IMR-90 (cell line): ENCODE results near the gene MIS18A. TPM values are rescaled to one million over a fixed set of nuclear protein-coding genes. Genes with fewer than 3 reads are reported as not detected.
A peak's percentile ranks its signal among the peaks of the same experiment; 100 is the strongest.

Source experiments
- ATAC-seq: fragments of 200-7000 bp; cut with Tn5 transposase; 2 replicates; pipeline ENCODE4 v1.9.1; 2020; ENCODE audit warnings: low read depth, mild to moderate bottlenecking, moderate library complexity
- BruUV-seq: library from RNA; stranded (reverse); fragments of 400-500 nt; replicated peaks from 2 replicates; lab custom pipeline; 2021; lab: Mats Ljungman, UMichigan
- CTCF ChIA-PET: fragments of 300-600 bp; formaldehyde crosslinking; extraction: SDS; loops from one replicate; lab custom pipeline; 2021; ENCODE audit warnings: antibody characterized with exemption; lab: Yijun Ruan, JAX
- POLR2A ChIA-PET: fragments of 300-600 bp; sonication (Branson Sonifier 250); formaldehyde crosslinking; loops from one replicate; lab custom pipeline; 2022; ENCODE audit warnings: antibody characterized with exemption; ENCODE audit not compliant: unreplicated experiment; lab: Charles Lee
- DNase-seq: peaks from one replicate; pipeline ENCODE4 v3.0.0; 2013
- H2AFZ ChIP-seq: replicated peaks from 2 replicates; pipeline ENCODE3; 2013; ENCODE audit warnings: low read length, mild to moderate bottlenecking; ENCODE audit not compliant: poor library complexity
- H2AK5ac ChIP-seq: 2 replicates; pipeline ENCODE4 v1.6.1; 2013; ENCODE audit warnings: low read depth, low read length, inconsistent platforms
- H2AK9ac ChIP-seq: replicated peaks from 2 replicates; pipeline ENCODE3; 2013; ENCODE audit warnings: mild to moderate bottlenecking, low read depth, low read length, moderate library complexity; ENCODE audit not compliant: poor library complexity
- H2BK120ac ChIP-seq: 2 replicates; pipeline ENCODE4 v1.6.1; 2013; ENCODE audit warnings: low read depth, low read length, inconsistent platforms
- H2BK15ac ChIP-seq: 3 replicates; pipeline ENCODE4 v1.6.1; 2013; ENCODE audit warnings: low read depth, low read length, inconsistent platforms
- H2BK20ac ChIP-seq: 2 replicates; pipeline ENCODE4 v1.6.1; 2013; ENCODE audit warnings: low read depth, mild to moderate bottlenecking, inconsistent platforms, low read length, moderate library complexity
- H2BK5ac ChIP-seq: 2 replicates; pipeline ENCODE4 v1.6.1; 2013; ENCODE audit warnings: mild to moderate bottlenecking, low read depth, low read length, inconsistent platforms; ENCODE audit not compliant: poor library complexity, severe bottlenecking
- H3K14ac ChIP-seq: replicated peaks from 2 replicates; pipeline ENCODE4 v1.6.1; 2013; ENCODE audit warnings: low read depth, low read length, inconsistent platforms
- H3K18ac ChIP-seq: 2 replicates; pipeline ENCODE4 v1.6.1; 2013; ENCODE audit warnings: low read depth, low read length, control low read depth
- H3K23ac ChIP-seq: 2 replicates; pipeline ENCODE4 v1.6.1; 2013; ENCODE audit warnings: low read depth, low read length, inconsistent platforms
- H3K27ac ChIP-seq: 2 replicates; pipeline ENCODE4 v1.5.1; 2013; ENCODE audit warnings: mild to moderate bottlenecking, control low read depth, low read length; ENCODE audit not compliant: insufficient read depth
- H3K27me3 ChIP-seq: 2 replicates; pipeline ENCODE4 v1.6.1; 2013; ENCODE audit warnings: low read length; ENCODE audit not compliant: control insufficient read depth, insufficient read depth
- H3K36me3 ChIP-seq: 2 replicates; pipeline ENCODE4 v1.6.1; 2013; ENCODE audit warnings: low read length, mixed read lengths; ENCODE audit not compliant: control insufficient read depth, insufficient read depth
- H3K4ac ChIP-seq: 2 replicates; pipeline ENCODE4 v1.6.1; 2013; ENCODE audit warnings: low read depth, low read length, inconsistent platforms
- H3K4me1 ChIP-seq: 2 replicates; pipeline ENCODE4 v1.6.1; 2013; ENCODE audit warnings: low read length, mixed read lengths; ENCODE audit not compliant: control insufficient read depth, insufficient read depth
- H3K4me2 ChIP-seq: 2 replicates; pipeline ENCODE4 v1.6.1; 2013; ENCODE audit warnings: low read depth, mild to moderate bottlenecking, control low read depth, low read length, moderate library complexity
- H3K4me3 ChIP-seq: 2 replicates; pipeline ENCODE4 v1.5.1; 2013; ENCODE audit warnings: low read depth, mild to moderate bottlenecking, control low read depth, low read length, moderate library complexity; ENCODE audit not compliant: insufficient read depth
- H3K56ac ChIP-seq: 2 replicates; pipeline ENCODE4 v1.6.1; 2013; ENCODE audit warnings: low read length, inconsistent platforms; ENCODE audit not compliant: insufficient read depth; ENCODE audit errors: extremely low read depth
- H3K79me1 ChIP-seq, 2 experiments: 2 replicates each; pipeline ENCODE4 v1.6.1; 2013; ENCODE audit warnings: low read length in 2 of 2, inconsistent platforms in 1 of 2, low read depth in 1 of 2
- H3K9ac ChIP-seq: 2 replicates; pipeline ENCODE4 v1.6.1; 2013; ENCODE audit warnings: low read depth, low read length, control low read depth
- H3K9me1 ChIP-seq: 2 replicates; pipeline ENCODE4 v1.6.1; 2013; ENCODE audit warnings: low read length, inconsistent platforms; ENCODE audit not compliant: insufficient read depth
- H3K9me3 ChIP-seq: 2 replicates; pipeline ENCODE4 v1.6.1; 2013; ENCODE audit warnings: low read length; ENCODE audit not compliant: control insufficient read depth, insufficient read depth
- H4K20me1 ChIP-seq: 2 replicates; pipeline ENCODE4 v1.6.1; 2013; ENCODE audit warnings: low read length, inconsistent platforms; ENCODE audit not compliant: insufficient read depth
- H4K5ac ChIP-seq: 2 replicates; pipeline ENCODE4 v1.6.1; 2013; ENCODE audit warnings: mild to moderate bottlenecking, low read depth, low read length, control low read depth
- H4K8ac ChIP-seq, 2 experiments: 2 replicates each; pipeline ENCODE4 v1.6.1; 2013; ENCODE audit warnings: low read depth in 2 of 2, low read length in 2 of 2, control low read depth in 1 of 2, inconsistent platforms in 1 of 2
- H4K91ac ChIP-seq: 2 replicates; pipeline ENCODE4 v1.6.1; 2013; ENCODE audit warnings: low read depth, low read length, inconsistent platforms; ENCODE audit not compliant: insufficient read depth
- BHLHE40 ChIP-seq: fragments of 150-350 bp; IDR thresholded peaks from 2 replicates; pipeline ENCODE4 v1.6.1; 2016; ENCODE audit warnings: mild to moderate bottlenecking, low read depth, low read length
- CEBPB ChIP-seq: IDR thresholded peaks from 2 replicates; pipeline ENCODE4 v1.6.1; 2012; ENCODE audit warnings: low read depth, low read length, improper control_type of control experiment
- CHD1 ChIP-seq: IDR thresholded peaks from 2 replicates; pipeline ENCODE4 v1.6.1; 2012; ENCODE audit warnings: low read depth, low read length, improper control_type of control experiment
- FOS ChIP-seq: fragments of 150-350 bp; IDR thresholded peaks from 2 replicates; pipeline ENCODE4 v1.6.1; 2016; ENCODE audit warnings: low read depth, low read length
- MAFK ChIP-seq: IDR thresholded peaks from 2 replicates; pipeline ENCODE4 v1.6.1; 2012; ENCODE audit warnings: low read depth, low read length, improper control_type of control experiment
- MAZ ChIP-seq: IDR thresholded peaks from 2 replicates; pipeline ENCODE4 v1.6.1; 2012; ENCODE audit warnings: low read depth, mild to moderate bottlenecking, low read length, improper control_type of control experiment, moderate library complexity, borderline replicate concordance
- MXI1 ChIP-seq: IDR thresholded peaks from 2 replicates; pipeline ENCODE4 v1.6.1; 2012; ENCODE audit warnings: low read depth, mild to moderate bottlenecking, low read length, moderate library complexity, borderline replicate concordance
- NFE2L2 ChIP-seq: fragments of 150-350 bp; IDR thresholded peaks from 2 replicates; pipeline ENCODE4 v1.6.1; 2016; ENCODE audit warnings: low read depth, mild to moderate bottlenecking, low read length
- POLR2A ChIP-seq: IDR thresholded peaks from 2 replicates; pipeline ENCODE4 v1.6.1; 2012; ENCODE audit warnings: mild to moderate bottlenecking, low read depth, low read length
- RAD21 ChIP-seq: IDR thresholded peaks from 2 replicates; pipeline ENCODE4 v1.6.1; 2012; ENCODE audit warnings: low read length, improper control_type of control experiment
- RCOR1 ChIP-seq: IDR thresholded peaks from 2 replicates; pipeline ENCODE4 v1.6.1; 2012; ENCODE audit warnings: mild to moderate bottlenecking, low read length, improper control_type of control experiment; ENCODE audit not compliant: insufficient replicate concordance
- RFX5 ChIP-seq: IDR thresholded peaks from 2 replicates; pipeline ENCODE4 v1.8.0; 2012; ENCODE audit warnings: low read depth, mild to moderate bottlenecking, low read length, moderate library complexity
- SMC3 ChIP-seq: fragments of 150-350 bp; IDR thresholded peaks from 2 replicates; pipeline ENCODE4 v1.6.1; 2016; ENCODE audit warnings: low read depth, mild to moderate bottlenecking, antibody characterized with exemption, low read length, moderate library complexity
- WGBS, 2 experiments: methylation state at CpG; one replicate each; pipeline versions ENCODE4 v1.1.5 to v1.1.7; 2013; ENCODE audit warnings: missing lambda C conversion rate in 2 of 2; ENCODE audit not compliant: insufficient read length in 1 of 2; ENCODE audit errors: extremely low coverage in 2 of 2; 5-methylcytosine and 5-hydroxymethylcytosine counted together
- dilution Hi-C: fragments of 300-500 bp; cut with HindIII; formaldehyde crosslinking; loops from one replicate; pipeline ENCODE4 v1.14.3; 2018; ENCODE audit warnings: low sequenced_read_pairs; ENCODE audit not compliant: unreplicated experiment
- in situ Hi-C: fragments of 300-500 bp; cut with MboI; formaldehyde crosslinking; loops from 3 replicates; pipeline ENCODE4 v1.14.3; 2019; ENCODE audit warnings: low sequenced_read_pairs, inconsistent platforms, mixed read lengths
- intact Hi-C: fragments of 100-400 bp; cut with micrococcal nuclease; formaldehyde crosslinking; loops from 2 replicates; pipeline ENCODE4 v1.10.0; 2022
- polyA plus RNA-seq, 3 experiments: library from polyadenylated mRNA; depleted of rRNA; stranded (reverse); fragments of >200 nt; gene quantifications; 2 replicates each; pipeline ENCODE4 v1.2.3, GENCODE V29; 2012; ENCODE audit warnings: low replicate concordance in 1 of 3
- total RNA-seq: library from RNA; depleted of rRNA; stranded (reverse); fragments of >200 nt; gene quantifications from 2 replicates; pipeline ENCODE4 v1.2.3, GENCODE V29; 2012
- TF ChIP-seq, protein P1 (sequence below): fragments of 150-350 bp; IDR thresholded peaks from 2 replicates; pipeline ENCODE4 v1.6.1; 2016; ENCODE audit warnings: low read depth, mild to moderate bottlenecking, low read length, moderate library complexity, borderline replicate concordance
- TF ChIP-seq, protein P2 (sequence below): fragments of 150-350 bp; IDR thresholded peaks from 2 replicates; pipeline ENCODE4 v1.6.1; 2017; ENCODE audit warnings: mild to moderate bottlenecking, antibody characterized with exemption, low read length, low read depth
- TF ChIP-seq, protein P3 (sequence below): conservative IDR thresholded peaks from 2 replicates; pipeline ENCODE4 v1.5.1; 2012; ENCODE audit warnings: mild to moderate bottlenecking, low read depth, low read length, improper control_type of control experiment

The MIS18A gene
- total and polyA plus RNA-seq, 2 of the 4 experiments (the other 2 are of a cell fraction), result 4.5 to 7.6 TPM

DNA sequence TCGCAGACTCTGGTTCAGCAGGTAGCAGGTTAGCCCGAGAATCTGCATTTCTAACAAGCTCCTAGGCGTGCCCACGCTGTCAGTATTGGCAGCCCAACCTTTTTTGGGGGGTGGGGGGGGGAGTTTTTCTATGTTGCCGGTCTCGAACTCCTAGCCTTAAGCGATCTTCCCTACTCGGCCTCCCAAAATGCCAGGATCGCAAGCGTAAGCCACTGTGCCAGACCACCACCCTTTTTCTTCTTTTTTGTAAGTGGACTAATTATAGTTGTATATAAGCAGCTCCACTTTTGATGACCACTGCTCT, 480 bp upstream of the MIS18A start:
- no CpG with 5 or more reads among the region's 10 CpGs for WGBS, 2 experiments
- Histone ChIP-seq H3K9me3 (no peaks in the 10 kb centered on the region), H3K9ac (peak overlapping the region; percentile 66), H4K20me1 (no peaks in the 10 kb centered on the region), H4K5ac (peak overlapping the region; percentile 72), H3K36me3 (peaks cover 1% of the 10 kb centered on the region; the same call in 1 of the 2 replicates), H3K56ac (peak overlapping the region; percentile 50; the same call in 1 of the 2 replicates), H3K23ac (peak overlapping the region; percentile 45), H3K18ac (no peak overlapping the region), H2AK5ac (no peak overlapping the region), H2AFZ (peak overlapping the region; percentile 93), H4K91ac (peak overlapping the region; percentile 29), H3K4me3 (peak overlapping the region; percentile 53), H2BK20ac (no peak overlapping the region), H3K4me1 (peaks cover 5% of the 10 kb centered on the region), H3K9me1 (peaks cover 6% of the 10 kb centered on the region; the same call in 1 of the 2 replicates), H4K8ac (peak overlapping the region; percentile 49 to 93), H3K14ac (peak overlapping the region; percentile 45), H2AK9ac (peak overlapping the region; percentile 83), H2BK120ac (peak overlapping the region; percentile 4; the same call in 1 of the 2 replicates), H3K4me2 (peak overlapping the region; percentile 64), H3K27me3 (no peaks in the 10 kb centered on the region), H3K4ac (peak overlapping the region; percentile 71), H3K27ac (peak overlapping the region; percentile 20), H2BK15ac (no peak overlapping the region), H3K79me1 (peaks cover 15 to 19% of the 10 kb centered on the region in 2 experiments), H2BK5ac (peak overlapping the region; percentile 16)
- ATAC-seq (no peak), DNase-seq (no peak)
- dilution Hi-C loops (no loop called here), intact Hi-C loops (no loop called here), in situ Hi-C loops (no loop called here)
- ChIA-PET POLR2A (no interaction called here), CTCF (interaction anchor here (0.6 to 1.2 kb wide), 3 partner anchors 85 to 943 kb away, joined by 3 to 4 read pairs (median 4); no protein-coding TSS in a partner anchor)
- no peak for TF ChIP-seq SMC3
- TF ChIP-seq, protein P1, sequence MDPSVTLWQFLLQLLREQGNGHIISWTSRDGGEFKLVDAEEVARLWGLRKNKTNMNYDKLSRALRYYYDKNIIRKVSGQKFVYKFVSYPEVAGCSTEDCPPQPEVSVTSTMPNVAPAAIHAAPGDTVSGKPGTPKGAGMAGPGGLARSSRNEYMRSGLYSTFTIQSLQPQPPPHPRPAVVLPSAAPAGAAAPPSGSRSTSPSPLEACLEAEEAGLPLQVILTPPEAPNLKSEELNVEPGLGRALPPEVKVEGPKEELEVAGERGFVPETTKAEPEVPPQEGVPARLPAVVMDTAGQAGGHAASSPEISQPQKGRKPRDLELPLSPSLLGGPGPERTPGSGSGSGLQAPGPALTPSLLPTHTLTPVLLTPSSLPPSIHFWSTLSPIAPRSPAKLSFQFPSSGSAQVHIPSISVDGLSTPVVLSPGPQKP, result no peak
- TF ChIP-seq MAZ, result no peak
- no peak for TF ChIP-seq MAFK
- no peak for TF ChIP-seq RCOR1
- TF ChIP-seq RAD21, result no peak
- no peak for TF ChIP-seq RFX5
- no peak for TF ChIP-seq FOS
- no peak for TF ChIP-seq NFE2L2
- no peak; the same call in 1 of the 2 replicates for TF ChIP-seq POLR2A
- TF ChIP-seq CHD1, result no peak
- TF ChIP-seq MXI1, result no peak
- TF ChIP-seq, protein P2, sequence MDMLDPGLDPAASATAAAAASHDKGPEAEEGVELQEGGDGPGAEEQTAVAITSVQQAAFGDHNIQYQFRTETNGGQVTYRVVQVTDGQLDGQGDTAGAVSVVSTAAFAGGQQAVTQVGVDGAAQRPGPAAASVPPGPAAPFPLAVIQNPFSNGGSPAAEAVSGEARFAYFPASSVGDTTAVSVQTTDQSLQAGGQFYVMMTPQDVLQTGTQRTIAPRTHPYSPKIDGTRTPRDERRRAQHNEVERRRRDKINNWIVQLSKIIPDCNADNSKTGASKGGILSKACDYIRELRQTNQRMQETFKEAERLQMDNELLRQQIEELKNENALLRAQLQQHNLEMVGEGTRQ, result no peak
- TF ChIP-seq BHLHE40, result no peak
- TF ChIP-seq, protein P3, sequence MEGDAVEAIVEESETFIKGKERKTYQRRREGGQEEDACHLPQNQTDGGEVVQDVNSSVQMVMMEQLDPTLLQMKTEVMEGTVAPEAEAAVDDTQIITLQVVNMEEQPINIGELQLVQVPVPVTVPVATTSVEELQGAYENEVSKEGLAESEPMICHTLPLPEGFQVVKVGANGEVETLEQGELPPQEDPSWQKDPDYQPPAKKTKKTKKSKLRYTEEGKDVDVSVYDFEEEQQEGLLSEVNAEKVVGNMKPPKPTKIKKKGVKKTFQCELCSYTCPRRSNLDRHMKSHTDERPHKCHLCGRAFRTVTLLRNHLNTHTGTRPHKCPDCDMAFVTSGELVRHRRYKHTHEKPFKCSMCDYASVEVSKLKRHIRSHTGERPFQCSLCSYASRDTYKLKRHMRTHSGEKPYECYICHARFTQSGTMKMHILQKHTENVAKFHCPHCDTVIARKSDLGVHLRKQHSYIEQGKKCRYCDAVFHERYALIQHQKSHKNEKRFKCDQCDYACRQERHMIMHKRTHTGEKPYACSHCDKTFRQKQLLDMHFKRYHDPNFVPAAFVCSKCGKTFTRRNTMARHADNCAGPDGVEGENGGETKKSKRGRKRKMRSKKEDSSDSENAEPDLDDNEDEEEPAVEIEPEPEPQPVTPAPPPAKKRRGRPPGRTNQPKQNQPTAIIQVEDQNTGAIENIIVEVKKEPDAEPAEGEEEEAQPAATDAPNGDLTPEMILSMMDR, result no peak
- no peak for TF ChIP-seq CEBPB
- BruUV-seq, result no TSS peak
